ENCODE results near the gene ZNF827.

ZNF827 gene

GRCh38 chr4:145895056-145895455, 43.6 kb downstream of the ZNF827 start:
- no peak for DNase-seq (ENCODE audit: low read depth in 4 of 4, low spot score in 1 of 4)

GRCh38 chr4:145891958-145892357, 46.7 kb downstream of the ZNF827 start:
- no peak for DNase-seq (ENCODE audit: low read depth in 4 of 4, low spot score in 1 of 4)

GRCh38 chr4:145890689-145891088, 47.9 kb downstream of the ZNF827 start:
- no peak for DNase-seq (ENCODE audit: low read depth in 4 of 4, low spot score in 1 of 4)

GRCh38 chr4:145888393-145888792, 50.2 kb downstream of the ZNF827 start:
- no peak for DNase-seq (ENCODE audit: low read depth in 4 of 4, low spot score in 1 of 4)

GRCh38 chr4:145887241-145887991, 51.2 kb downstream of the ZNF827 start:
- no peak for DNase-seq (ENCODE audit: low read depth in 4 of 4, low spot score in 1 of 4)

- no peak for DNase-seq (ENCODE audit: low read depth in 4 of 4, low spot score in 1 of 4)
These were observed 51.8 kb downstream of the ZNF827 start for GRCh38 chr4:145886871-145887240.

DNA sequence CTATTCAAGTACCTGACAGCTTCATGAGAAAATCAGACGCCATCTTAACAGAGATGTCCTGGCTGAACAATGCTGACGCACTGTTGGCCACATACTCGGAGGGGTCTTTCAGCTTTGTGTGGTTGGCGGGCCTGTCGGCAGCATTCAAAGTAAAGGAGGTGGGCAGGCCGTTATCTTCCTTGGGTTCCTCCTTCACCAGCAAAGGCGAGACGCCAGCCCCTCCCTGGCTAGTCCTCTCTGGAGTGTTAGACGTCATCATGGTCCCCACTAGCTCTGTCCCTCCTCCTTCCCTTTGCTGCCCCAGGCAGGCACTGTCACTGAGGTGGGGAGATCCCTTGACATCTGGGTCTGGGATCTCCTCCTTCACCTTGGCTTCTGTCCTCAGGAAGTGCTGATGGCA, 53.0 kb downstream of the ZNF827 start:
- DNase-seq (ENCODE audit: low read depth in 4 of 4, low spot score in 1 of 4), result no peak

GRCh38 chr4:145884775-145885174, 53.8 kb downstream of the ZNF827 start:
- no peak for DNase-seq (ENCODE audit: low read depth in 4 of 4, low spot score in 1 of 4)

- no peak for DNase-seq (ENCODE audit: low read depth in 4 of 4, low spot score in 1 of 4)
These were observed 55.4 kb downstream of the ZNF827 start for GRCh38 chr4:145883101-145883694.

GRCh38 chr4:145882604-145883003, 56.0 kb downstream of the ZNF827 start:
- no peak for DNase-seq (ENCODE audit: low read depth in 4 of 4, low spot score in 1 of 4)

DNA sequence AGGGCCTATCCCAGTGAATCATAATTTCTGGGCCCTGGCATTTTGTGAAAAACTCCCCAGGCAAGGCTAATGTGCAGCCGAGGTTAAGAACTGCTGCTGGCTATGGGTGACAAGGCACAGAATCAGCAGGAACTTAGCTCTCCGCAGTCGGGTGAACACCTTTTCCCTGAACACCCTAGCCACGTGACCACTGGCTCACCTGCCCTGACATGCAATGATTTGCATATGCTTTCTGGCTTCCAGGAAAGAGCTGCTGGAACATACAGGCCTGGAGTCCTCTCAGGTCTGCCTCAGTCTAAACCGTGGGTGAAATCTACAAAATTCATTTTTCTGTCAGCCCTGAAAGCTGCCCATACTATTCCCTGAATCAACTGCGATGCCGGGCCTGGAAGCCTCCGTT, 56.6 kb downstream of the ZNF827 start:
- no peak for DNase-seq (ENCODE audit: low read depth in 4 of 4, low spot score in 1 of 4)

DNA sequence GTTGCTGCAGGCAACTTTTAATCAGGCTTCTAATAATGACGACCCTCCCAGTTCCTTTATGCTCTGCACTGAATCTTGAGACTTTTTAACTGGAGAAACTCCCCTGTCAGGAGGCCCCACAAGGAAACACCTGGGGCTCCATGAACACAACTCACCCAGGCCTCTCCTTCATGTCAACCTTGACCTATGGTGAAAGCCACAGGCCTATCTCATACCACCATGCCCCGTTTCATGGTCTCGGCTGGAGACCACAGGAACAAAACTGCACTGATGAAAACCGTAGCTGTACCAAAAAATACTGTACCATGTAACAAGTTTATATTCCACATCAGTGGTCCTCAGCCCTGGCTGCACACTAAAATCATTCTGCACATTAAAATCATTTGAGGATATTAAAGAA, 57.0 kb downstream of the ZNF827 start:
- DNase-seq (ENCODE audit: low read depth in 4 of 4, low spot score in 1 of 4), result no peak

- DNase-seq (ENCODE audit: low read depth in 4 of 4, low spot score in 1 of 4), result no peak
These were observed 58.2 kb downstream of the ZNF827 start for GRCh38 chr4:145880355-145880960.

DNA sequence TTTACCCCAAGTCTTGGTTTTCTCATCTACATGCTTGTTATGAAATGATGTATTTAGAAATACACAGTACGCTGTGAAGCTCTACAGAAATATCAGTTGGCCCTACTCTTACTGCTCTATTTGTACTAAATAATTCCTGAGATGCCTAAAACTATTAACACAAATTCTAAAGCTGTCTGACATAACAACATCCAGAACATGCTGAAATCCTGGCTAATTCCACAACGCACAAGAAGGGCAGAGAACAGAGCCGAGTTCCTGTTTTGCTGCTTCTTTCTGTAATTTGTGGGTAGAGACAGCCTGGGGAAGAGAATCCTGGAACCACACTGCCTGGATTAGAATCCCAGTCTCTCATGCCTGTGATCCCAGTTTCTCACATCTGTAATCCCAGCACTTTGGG, 59.0 kb downstream of the ZNF827 start:
- DNase-seq (ENCODE audit: low read depth in 4 of 4, low spot score in 1 of 4), result no peak

DNA sequence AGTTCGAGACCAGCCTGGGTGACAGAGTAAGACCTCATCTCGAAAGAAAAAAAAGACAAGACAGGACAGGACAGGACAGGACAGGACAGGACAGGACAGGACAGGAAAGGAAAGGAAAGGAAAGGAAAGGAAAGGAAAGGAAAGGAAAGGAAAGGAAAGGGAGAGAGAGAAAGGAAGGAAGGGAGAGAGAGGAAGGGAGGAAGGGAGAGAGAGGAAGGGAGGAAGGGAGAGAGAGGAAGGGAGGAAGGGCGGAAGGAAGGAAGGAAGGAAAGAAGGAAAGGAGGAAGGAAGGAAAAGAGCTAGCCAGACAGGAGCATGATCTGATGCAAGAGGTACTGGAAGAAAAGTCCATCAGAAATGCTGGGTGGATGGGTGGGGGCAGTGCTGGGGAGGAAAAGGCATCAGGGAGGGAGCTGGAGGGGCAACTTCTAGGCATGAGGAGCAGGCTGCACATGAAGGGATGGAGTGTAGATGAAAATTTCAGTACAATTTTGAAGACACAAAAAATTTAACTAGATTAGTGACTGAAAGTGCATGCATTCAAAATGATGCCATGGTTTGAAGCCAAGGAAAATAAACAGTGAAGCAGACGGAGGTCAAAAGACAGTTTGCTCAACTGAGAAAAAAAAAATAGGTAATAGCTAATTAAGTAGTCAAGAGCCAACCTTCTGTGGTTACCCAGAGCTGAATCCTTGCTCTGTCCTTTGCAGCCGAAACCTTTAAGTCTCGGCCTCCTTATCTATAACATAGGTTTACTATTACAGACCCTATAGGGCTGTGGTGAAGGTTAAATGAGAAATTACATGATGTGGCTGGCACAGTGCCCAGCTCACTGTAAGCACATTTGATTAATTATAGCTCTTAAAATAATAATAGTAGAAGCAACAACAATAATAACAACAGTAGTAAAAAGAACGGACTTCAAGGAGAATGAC, 59.9 kb downstream of the ZNF827 start:
- DNase-seq (ENCODE audit: low read depth in 4 of 4, low spot score in 1 of 4), result no peak

DNA sequence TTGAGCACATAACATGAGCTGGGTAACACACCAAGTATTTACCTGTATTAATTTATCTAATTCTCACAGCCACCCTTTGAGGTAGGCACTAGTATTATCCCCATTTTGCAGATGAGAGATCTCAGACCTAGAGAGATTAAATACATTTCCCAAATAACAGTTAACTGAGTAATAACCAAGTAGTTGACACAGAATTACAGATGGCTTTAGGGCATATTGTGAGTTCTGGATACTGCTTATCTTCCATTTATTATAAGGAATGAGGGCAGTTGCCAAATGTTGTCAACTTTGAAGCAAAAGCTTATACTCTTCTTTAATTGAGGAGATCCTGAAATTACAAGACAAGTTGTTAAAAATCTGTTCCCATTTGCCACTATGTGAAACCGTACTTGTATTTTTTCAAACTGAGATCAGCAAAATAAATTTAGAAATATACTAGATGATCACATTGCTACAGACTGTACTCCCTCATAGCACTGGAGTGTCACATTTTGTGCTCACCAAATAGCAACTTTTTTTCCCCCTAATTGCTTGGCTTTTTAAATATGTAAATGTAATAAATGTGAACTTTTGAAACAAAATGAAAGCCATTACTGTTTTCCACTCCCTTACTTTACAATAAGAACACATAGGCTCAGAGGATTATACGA, 62.0 kb downstream of the ZNF827 start:
- DNase-seq (ENCODE audit: low read depth in 4 of 4, low spot score in 1 of 4), result no peak

DNA sequence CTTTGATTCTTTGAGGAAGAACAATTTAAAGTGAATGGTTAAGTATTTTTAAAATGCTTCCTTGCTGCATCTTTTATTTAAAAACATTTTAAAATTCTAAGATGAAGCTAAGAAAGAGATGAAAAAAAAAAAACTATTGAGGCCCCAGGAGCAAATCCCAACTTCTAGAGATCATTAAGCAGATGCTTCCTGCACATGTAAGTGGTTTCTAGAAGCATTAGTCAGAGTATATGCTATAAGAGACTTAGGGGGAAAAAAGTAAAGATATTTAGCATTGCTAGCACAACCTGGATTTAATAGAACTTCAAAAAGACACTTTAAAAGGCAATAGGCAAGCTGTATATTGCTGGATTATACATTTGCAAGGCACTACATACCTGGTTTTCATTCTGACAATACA, 64.7 kb downstream of the ZNF827 start:
- DNase-seq (ENCODE audit: low read depth in 4 of 4, low spot score in 1 of 4), result no peak

DNA sequence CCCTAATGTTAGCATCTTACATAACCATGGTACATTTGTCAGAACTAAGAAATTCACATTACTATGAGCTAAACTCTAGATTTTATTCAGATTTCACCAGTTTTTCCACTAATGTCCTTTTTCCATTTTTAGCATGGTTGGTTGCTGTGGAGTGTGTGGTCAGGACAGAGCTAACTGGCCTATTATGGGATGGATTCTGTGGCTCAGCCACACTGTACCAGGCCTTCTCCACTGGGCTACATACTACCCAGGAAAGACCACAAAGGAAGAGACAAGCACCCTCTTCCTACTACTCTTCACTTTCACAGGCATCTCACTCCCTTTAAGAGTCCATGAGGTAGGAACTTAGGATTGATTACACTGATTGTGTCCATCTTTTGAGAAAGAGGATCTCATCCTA, 67.4 kb downstream of the ZNF827 start:
- no peak for DNase-seq (ENCODE audit: low read depth in 4 of 4, low spot score in 1 of 4)

- DNase-seq (ENCODE audit: low read depth in 4 of 4, low spot score in 1 of 4), result no peak
These were observed 68.2 kb downstream of the ZNF827 start for GRCh38 chr4:145870155-145871020.
